HepG2 (cell line): ENCODE data around the gene PIGV. TPM values are rescaled to one million over a fixed set of nuclear protein-coding genes. Genes with fewer than 3 reads are reported as not detected.

Experiments
- ATAC-seq: fragments of 200-7000 bp; cut with Tn5 transposase; 3 replicates; pipeline ENCODE4 v1.9.1; 2020; ENCODE audit warnings: mild to moderate bottlenecking, moderate library complexity
- BruUV-seq: library from RNA; stranded (reverse); fragments of 400-500 nt; replicated peaks from 2 replicates; lab custom pipeline; 2021; lab: Mats Ljungman, UMichigan
- CTCF ChIA-PET: fragments of 300-600 bp; formaldehyde crosslinking; extraction: SDS; loops from one replicate; lab custom pipeline; 2021; ENCODE audit warnings: low total read pairs, inconsistent platforms, low intra/inter-chr PET ratio; lab: Yijun Ruan, JAX
- POLR2A ChIA-PET: fragments of 350-600 bp; sonication (Branson Sonifier 250); formaldehyde crosslinking; loops from one replicate; lab custom pipeline; 2020; ENCODE audit warnings: antibody characterized with exemption, inconsistent platforms; lab: Yijun Ruan, JAX
- DNase-seq: peaks from one replicate; pipeline ENCODE4 v3.0.0-alpha.2; 2015; ENCODE audit warnings: low spot score
- FAIRE-seq: peaks from 3 replicates; lab custom pipeline; 2011; peaks lifted over from hg19 to GRCh38; lab: Jason Lieb, UNC
- H2AFZ ChIP-seq: one replicate; pipeline ENCODE4 v1.6.1; 2011; ENCODE audit warnings: low read length, inconsistent platforms
- H3K27ac ChIP-seq: fragments of 300-600 bp; 3 replicates; pipeline ENCODE4 v1.8.0; 2011; ENCODE audit warnings: mixed run types, mild to moderate bottlenecking, mixed read lengths, low read length, inconsistent platforms; ENCODE audit not compliant: insufficient read depth; ENCODE audit errors: extremely low read length
- H3K27me3 ChIP-seq, 2 experiments: fragments of 200-600 bp in 1 of 2; 2 replicates in 1 of 2; 3 replicates in 1 of 2; pipeline versions ENCODE4 v1.6.0 to v1.8.0; 2011; ENCODE audit warnings: low read length in 2 of 2, mild to moderate bottlenecking in 2 of 2, moderate library complexity in 2 of 2, inconsistent platforms in 1 of 2; ENCODE audit not compliant: insufficient read depth in 2 of 2, control insufficient read depth in 1 of 2
- H3K36me3 ChIP-seq, 2 experiments: fragments of 200-600 bp in 1 of 2; replicated peaks in 1 of 2; 2 replicates in 1 of 2; 3 replicates in 1 of 2; pipeline versions ENCODE4 v1.5.1 to v1.8.0; 2011; ENCODE audit warnings: low read length in 2 of 2, inconsistent platforms in 1 of 2; ENCODE audit not compliant: insufficient read depth in 2 of 2, control insufficient read depth in 1 of 2
- H3K4me1 ChIP-seq: 2 replicates; pipeline ENCODE4 v1.5.1; 2012; ENCODE audit warnings: low read length, inconsistent platforms; ENCODE audit not compliant: insufficient read depth
- H3K4me2 ChIP-seq: 2 replicates; pipeline ENCODE4 v1.6.0; 2011; ENCODE audit warnings: low read depth, low read length, inconsistent platforms
- H3K4me3 ChIP-seq, 3 experiments: fragments of 200-600 bp in 1 of 3; sonication (generic), shearing (Covaris generic) in 1 of 3; replicated peaks in 1 of 3; 2 replicates each; pipeline ENCODE4 v1.5.1; 2011 to 2016; ENCODE audit warnings: low read length in 3 of 3, inconsistent platforms in 2 of 3, low read depth in 2 of 3, mild to moderate bottlenecking in 2 of 3, control low read depth in 1 of 3, mixed read lengths in 1 of 3; ENCODE audit not compliant: insufficient read depth in 1 of 3
- H3K79me2 ChIP-seq: one replicate; pipeline ENCODE4 v1.6.1; 2011; ENCODE audit warnings: low read length, inconsistent platforms; ENCODE audit not compliant: insufficient read depth
- H3K9ac ChIP-seq: 2 replicates; pipeline ENCODE4 v1.6.0; 2011; ENCODE audit warnings: mild to moderate bottlenecking, low read depth, low read length, inconsistent platforms; ENCODE audit not compliant: insufficient read depth
- H3K9me3 ChIP-seq: 2 replicates; pipeline ENCODE4 v1.5.1; 2012; ENCODE audit warnings: mild to moderate bottlenecking, low read length
- H4K20me1 ChIP-seq: 2 replicates; pipeline ENCODE4 v1.6.0; 2011; ENCODE audit warnings: inconsistent platforms, mild to moderate bottlenecking, low read length, moderate library complexity; ENCODE audit not compliant: insufficient read depth
- GLMP ChIP-seq: sonication (generic); formaldehyde crosslinking; IDR thresholded peaks from 2 replicates; pipeline ENCODE4 v1.9.0; 2021; ENCODE audit warnings: missing genetic modification reagents, mild to moderate bottlenecking, borderline replicate concordance
- GTF2F1 ChIP-seq: fragments of 150-350 bp; IDR thresholded peaks from 2 replicates; pipeline ENCODE4 v1.6.1; 2014; ENCODE audit warnings: low read length
- KAT2B ChIP-seq: fragments of 150-350 bp; IDR thresholded peaks from 2 replicates; pipeline ENCODE4 v1.6.1; 2014; ENCODE audit warnings: low read depth, low read length, borderline replicate concordance
- MAX ChIP-seq: IDR thresholded peaks from 2 replicates; pipeline ENCODE4 v1.6.1; 2012; ENCODE audit warnings: inconsistent platforms
- RBM22 ChIP-seq: fragments of 200-400 bp; formaldehyde crosslinking; optimal IDR thresholded peaks from 2 replicates; pipeline ENCODE3; 2017; ENCODE audit warnings: mild to moderate bottlenecking, low read length, moderate library complexity
- STAG1 ChIP-seq: sonication (generic); formaldehyde crosslinking; IDR thresholded peaks from 2 replicates; pipeline ENCODE4 v1.4.0; 2020; ENCODE audit warnings: missing genetic modification reagents
- WGBS: methylation state at CpG from one replicate; pipeline ENCODE4 v1.1.6; 2017; ENCODE audit warnings: low lambda C conversion rate; 5-methylcytosine and 5-hydroxymethylcytosine counted together
- in situ Hi-C: cut with HindIII; loops from 2 replicates; pipeline ENCODE4 v1.10.0; 2017; ENCODE audit warnings: low pct_unique_long_range_greater_than_20kb; ENCODE audit not compliant: extremely low pct_ligation_motif_present
- intact Hi-C: fragments of 100-400 bp; cut with micrococcal nuclease; formaldehyde crosslinking; loops from one replicate; pipeline ENCODE4 v1.10.0; 2022; ENCODE audit not compliant: unreplicated experiment
- polyA plus RNA-seq, 8 experiments: library from polyadenylated mRNA; depleted of rRNA in 3 of 8; stranded (reverse) in 7 of 8; unstranded in 1 of 8; fragments of >200 nt; fragmentation: Illumina TruSeq in 4 of 8; extraction: Trizol in 4 of 8; gene quantifications; 2 replicates each; pipeline versions ENCODE4 v1.2.1 to v1.2.3, GENCODE V29; 2011 to 2016; ENCODE audit warnings: low read depth in 4 of 8, missing spikeins in 1 of 8, mixed read lengths in 1 of 8; ENCODE audit not compliant: insufficient read depth in 1 of 8
- total RNA-seq, 5 experiments: library from RNA; depleted of rRNA; stranded (reverse); fragments of >200 nt; fragmentation: Illumina TruSeq; extraction: Trizol; gene quantifications; 2 replicates each; pipeline ENCODE4 v1.2.3, GENCODE V29; 2016; ENCODE audit warnings: low read depth in 1 of 5

The PIGV gene
- total and polyA plus RNA-seq, 2 of the 13 experiments (the other 11 are each of a cell fraction or from before 2014, with no cell fraction given), result 13.5 to 22.7 TPM

- ChIA-PET CTCF (interaction anchor here (4.0 kb wide), 1 partner anchor 28 kb away, joined by 11 read pairs; no protein-coding TSS in a partner anchor), POLR2A (interaction anchor here (1.3 kb wide), 1 partner anchor 23 kb away, joined by 5 read pairs; no protein-coding TSS in a partner anchor)
- Histone ChIP-seq H3K9ac (no peak overlapping the region), H3K4me2 (no peak overlapping the region), H3K4me1 (peaks cover 19% of the 10 kb centered on the region), H3K36me3 (peaks cover 31 to 75% of the 10 kb centered on the region in 2 experiments), H3K27ac (no peak overlapping the region), H3K27me3 (no peaks in the 10 kb centered on the region), H3K79me2 (peaks cover 12% of the 10 kb centered on the region), H3K9me3 (no peaks in the 10 kb centered on the region), H2AFZ (no peak overlapping the region), H3K4me3 (no peak overlapping the region), H4K20me1 (peaks cover 4% of the 10 kb centered on the region; the same call in 1 of the 2 replicates)
- no peak for DNase-seq
- TF ChIP-seq GTF2F1 (no peak), STAG1 (CRISPR knock-in tag) (peak; percentile 23; the same call in 1 of the 2 replicates), MAX (no peak), KAT2B (no peak)
- FAIRE-seq, result no peak
- ATAC-seq, result peak; percentile 64
- BruUV-seq, result no TSS peak
- in situ Hi-C loops (no loop called here), intact Hi-C loops (no loop called here)
- 79% methylated on average over 3 of the region's 3 CpGs for WGBS
Measured at GRCh38 chr1:26761217-26761616, 26.5 kb upstream of the PIGV start.

- H2AFZ ChIP-seq, result no peak overlapping the region
- ChIA-PET POLR2A (no interaction called here), CTCF (no interaction called here)
- 90% methylated on average over 3 of the region's 4 CpGs for WGBS
- H4K20me1 ChIP-seq, result no peaks in the 10 kb centered on the region
- H3K9ac ChIP-seq, result no peak overlapping the region
- FAIRE-seq, result no peak
- no peaks in the 10 kb centered on the region for H3K27me3 ChIP-seq
- no peak overlapping the region for H3K4me2 ChIP-seq
- ATAC-seq, result no peak
- H3K4me1 ChIP-seq, result peaks cover 18% of the 10 kb centered on the region
- H3K36me3 ChIP-seq, result peaks cover 46 to 84% of the 10 kb centered on the region in 2 experiments
- intact Hi-C loops (no loop called here), in situ Hi-C loops (no loop called here)
- no peak overlapping the region for H3K4me3 ChIP-seq
- no TSS peak for BruUV-seq
- TF ChIP-seq GLMP (no peak), RBM22 (peak; percentile 87)
- no peaks in the 10 kb centered on the region for H3K79me2 ChIP-seq
- H3K27ac ChIP-seq, result no peak overlapping the region
- DNase-seq, result no peak
- no peaks in the 10 kb centered on the region for H3K9me3 ChIP-seq
Measured at GRCh38 chr1:26767714-26768113, 20.0 kb upstream of the PIGV start.
